Left ventricle myocardium inferior (tissue), 1 donor: ENCODE measurements around the gene TFDP1. TPM values are rescaled to one million over a fixed set of nuclear protein-coding genes. Genes with fewer than 3 reads are reported as not detected.

ENCODE experiments used
- DNase-seq: peaks from one replicate; pipeline ENCODE4 v3.0.0-alpha.2; 2020
- H3K27ac ChIP-seq: fragments of 200-600 bp; replicated peaks from 2 replicates; pipeline ENCODE4 v1.8.0; 2021
- H3K27me3 ChIP-seq: fragments of 200-600 bp; 2 replicates; pipeline ENCODE4 v1.8.0; 2021; ENCODE audit warnings: low read depth
- H3K36me3 ChIP-seq: fragments of 200-600 bp; 2 replicates; pipeline ENCODE4 v1.8.0; 2021
- H3K4me1 ChIP-seq: fragments of 200-600 bp; 2 replicates; pipeline ENCODE4 v1.8.0; 2021
- H3K4me3 ChIP-seq: fragments of 200-600 bp; 2 replicates; pipeline ENCODE4 v1.8.0; 2021; ENCODE audit warnings: mild to moderate bottlenecking, moderate library complexity
- H3K9me3 ChIP-seq: fragments of 200-600 bp; replicated peaks from 2 replicates; pipeline ENCODE4 v1.8.0; 2021
- intact Hi-C: fragments of 100-400 bp; cut with micrococcal nuclease; formaldehyde crosslinking; loops from one replicate; pipeline ENCODE4 v1.11.0; 2022
- total RNA-seq: library from RNA; stranded (reverse); fragmentation: NEBNext Ultra II Directional; extraction: Animal tissue kit (Norgen Biotek cat#: 25700); gene quantifications from one replicate; pipeline ENCODE4 v1.2.1, GENCODE V29; 2021
- TF ChIP-seq, protein P1 (sequence below): fragments of 200-600 bp; IDR thresholded peaks from 2 replicates; pipeline ENCODE4 v1.8.0; 2021; ENCODE audit warnings: antibody characterized with exemption, mild to moderate bottlenecking, borderline replicate concordance
- donor health status: DM: no; HTN: yes; CAD: no; lungs with severe emphysema.

Gene TFDP1
- total RNA-seq, 1 donor from 2014 or later = 48.7 TPM

DNA sequence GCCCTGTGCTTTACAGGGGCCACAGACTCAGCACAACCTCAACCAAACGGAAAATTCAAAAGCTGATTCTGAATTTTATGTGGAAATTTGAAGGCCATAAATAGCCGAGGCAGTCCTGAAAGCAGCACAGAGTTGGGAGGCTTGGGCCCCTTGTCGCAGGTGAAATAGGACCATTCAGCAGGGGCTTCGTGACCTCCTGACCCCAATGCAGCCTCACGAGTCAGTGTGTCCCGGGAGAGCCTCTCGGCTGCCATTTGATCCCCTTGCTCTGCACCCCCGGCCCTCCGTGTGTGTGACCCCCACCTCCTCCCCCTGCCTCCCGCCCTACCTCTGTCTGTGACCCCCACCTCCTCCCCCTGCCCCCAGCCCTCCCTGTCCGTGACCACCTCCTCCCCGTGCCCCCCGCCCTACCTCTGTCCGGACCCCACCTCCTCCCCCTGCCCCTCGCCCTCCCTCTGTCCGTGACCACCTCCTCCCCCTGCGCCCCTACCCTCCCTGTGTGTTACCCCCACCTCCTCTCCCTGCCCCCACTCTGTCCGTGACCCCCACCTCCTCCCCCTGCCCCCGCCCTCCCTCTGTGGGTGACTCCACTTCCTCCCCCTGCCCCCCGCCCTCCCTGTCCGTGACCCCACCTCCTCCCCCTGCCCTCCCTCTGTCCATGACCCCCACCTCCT, 41.7 kb upstream of the TFDP1 start:
- no peaks in the 10 kb centered on the region for H3K27me3 ChIP-seq
- TF ChIP-seq, protein P1, sequence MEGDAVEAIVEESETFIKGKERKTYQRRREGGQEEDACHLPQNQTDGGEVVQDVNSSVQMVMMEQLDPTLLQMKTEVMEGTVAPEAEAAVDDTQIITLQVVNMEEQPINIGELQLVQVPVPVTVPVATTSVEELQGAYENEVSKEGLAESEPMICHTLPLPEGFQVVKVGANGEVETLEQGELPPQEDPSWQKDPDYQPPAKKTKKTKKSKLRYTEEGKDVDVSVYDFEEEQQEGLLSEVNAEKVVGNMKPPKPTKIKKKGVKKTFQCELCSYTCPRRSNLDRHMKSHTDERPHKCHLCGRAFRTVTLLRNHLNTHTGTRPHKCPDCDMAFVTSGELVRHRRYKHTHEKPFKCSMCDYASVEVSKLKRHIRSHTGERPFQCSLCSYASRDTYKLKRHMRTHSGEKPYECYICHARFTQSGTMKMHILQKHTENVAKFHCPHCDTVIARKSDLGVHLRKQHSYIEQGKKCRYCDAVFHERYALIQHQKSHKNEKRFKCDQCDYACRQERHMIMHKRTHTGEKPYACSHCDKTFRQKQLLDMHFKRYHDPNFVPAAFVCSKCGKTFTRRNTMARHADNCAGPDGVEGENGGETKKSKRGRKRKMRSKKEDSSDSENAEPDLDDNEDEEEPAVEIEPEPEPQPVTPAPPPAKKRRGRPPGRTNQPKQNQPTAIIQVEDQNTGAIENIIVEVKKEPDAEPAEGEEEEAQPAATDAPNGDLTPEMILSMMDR = no peak
- peaks cover 24% of the 10 kb centered on the region for H3K36me3 ChIP-seq
- no peak overlapping the region for H3K27ac ChIP-seq
- peaks cover 35% of the 10 kb centered on the region for H3K4me1 ChIP-seq
- no peak for DNase-seq
- intact Hi-C loops = no loop called here
- H3K4me3 ChIP-seq = no peak overlapping the region
- no peaks in the 10 kb centered on the region for H3K9me3 ChIP-seq

DNA sequence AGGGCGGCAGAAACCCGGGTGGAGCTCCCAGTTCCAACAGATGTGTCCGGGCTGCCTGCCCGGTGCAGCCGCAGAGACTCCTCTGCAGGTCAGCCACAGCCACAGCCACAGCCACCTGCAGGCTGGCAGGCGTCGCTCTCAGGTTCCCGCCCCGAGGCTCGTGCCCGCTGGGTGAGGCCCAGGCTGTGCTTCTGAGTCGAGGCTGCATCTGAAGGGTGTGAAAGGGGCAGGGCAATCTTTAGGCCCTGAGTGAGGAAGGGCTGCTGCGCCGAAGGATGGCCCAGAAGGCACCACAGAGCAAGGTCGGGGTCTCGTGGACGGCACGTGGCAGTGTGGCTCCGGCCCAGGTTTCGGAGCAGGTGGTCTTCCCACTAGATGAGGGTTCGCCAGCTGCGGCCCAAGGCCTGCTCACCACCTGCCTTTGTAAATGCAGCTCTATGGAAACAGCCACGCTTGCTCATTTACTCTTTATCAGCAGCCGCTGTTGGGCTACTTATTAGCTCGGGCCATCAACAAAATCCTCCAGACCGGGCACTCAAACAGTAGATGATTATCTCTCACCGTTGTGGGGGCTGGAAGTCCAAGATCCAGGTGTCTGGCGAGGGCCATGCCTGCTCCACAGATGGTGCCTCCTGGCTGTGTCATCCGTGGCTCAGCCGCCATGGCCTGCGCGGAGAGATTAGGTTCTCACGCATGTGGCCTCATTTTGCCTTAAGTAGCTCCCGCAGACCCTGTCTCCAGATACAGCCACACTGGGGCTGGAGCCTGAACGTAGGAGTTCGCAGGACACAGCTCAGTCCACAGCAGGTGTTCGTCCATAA, 40.3 kb upstream of the TFDP1 start:
- DNase-seq = no peak
- H3K36me3 ChIP-seq = peaks cover 29% of the 10 kb centered on the region
- H3K27me3 ChIP-seq = no peaks in the 10 kb centered on the region
- H3K9me3 ChIP-seq = no peaks in the 10 kb centered on the region
- peaks cover 48% of the 10 kb centered on the region for H3K4me1 ChIP-seq
- no peak overlapping the region for H3K27ac ChIP-seq
- H3K4me3 ChIP-seq = no peak overlapping the region
- intact Hi-C loops = no loop called here
- TF ChIP-seq, protein P1 = no peak

DNA sequence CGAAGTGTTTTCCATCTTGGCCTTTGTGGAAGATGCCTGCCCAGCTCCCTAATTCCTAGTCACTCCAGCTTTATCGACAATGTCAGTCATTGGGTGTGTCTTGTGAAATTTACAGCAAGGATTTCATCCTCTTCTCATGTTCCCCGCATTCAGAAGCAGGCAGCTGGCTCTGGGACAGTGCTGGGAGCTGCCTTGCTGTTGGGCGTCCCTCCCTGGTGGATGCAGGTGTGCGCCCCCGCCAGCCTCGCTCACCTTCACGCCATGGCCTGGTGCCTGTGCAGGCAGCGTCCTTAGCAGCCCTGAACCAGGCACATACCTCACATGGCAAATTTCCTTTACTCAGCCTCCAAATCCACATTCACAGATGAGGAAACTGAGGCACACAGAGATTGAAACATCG, 39.7 kb upstream of the TFDP1 start:
- Histone ChIP-seq H3K9me3 (no peaks in the 10 kb centered on the region), H3K27ac (peak overlapping the region; percentile 76), H3K4me3 (no peak overlapping the region), H3K27me3 (no peaks in the 10 kb centered on the region), H3K36me3 (peaks cover 26% of the 10 kb centered on the region), H3K4me1 (peaks cover 48% of the 10 kb centered on the region)
- intact Hi-C loops = no loop called here
- DNase-seq = no peak
- TF ChIP-seq, protein P1 = no peak

DNA sequence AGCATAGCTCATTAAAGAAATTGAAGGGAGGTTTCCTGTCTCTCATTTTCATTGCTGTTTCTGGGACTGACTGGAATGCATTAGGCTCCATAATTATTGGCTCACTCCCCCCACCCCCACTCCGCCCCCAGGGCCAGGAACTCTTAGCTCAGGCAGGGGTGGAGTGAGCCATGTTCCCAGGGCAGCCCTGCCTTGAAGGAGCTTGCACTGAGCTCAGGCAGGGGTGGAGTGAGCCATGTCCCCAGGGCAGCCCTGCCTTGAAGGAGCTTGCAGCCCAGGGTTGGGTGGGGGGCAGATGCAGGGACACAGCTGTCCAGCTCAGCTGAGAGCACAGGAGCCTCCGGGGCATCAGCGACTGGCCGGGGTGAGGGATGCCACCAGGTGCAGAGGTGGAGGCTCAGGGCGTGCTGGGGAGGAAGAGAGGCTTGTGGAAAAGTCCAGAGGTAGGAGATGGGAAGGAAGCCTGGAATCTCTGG, 39.1 kb upstream of the TFDP1 start:
- Histone ChIP-seq H3K27me3 (no peaks in the 10 kb centered on the region), H3K4me3 (peak overlapping the region; percentile 45), H3K27ac (peak overlapping the region; percentile 76), H3K9me3 (no peaks in the 10 kb centered on the region), H3K36me3 (peaks cover 28% of the 10 kb centered on the region), H3K4me1 (peaks cover 48% of the 10 kb centered on the region)
- peak; percentile 24 for DNase-seq
- TF ChIP-seq, protein P1 = no peak
- intact Hi-C loops = no loop called here

DNA sequence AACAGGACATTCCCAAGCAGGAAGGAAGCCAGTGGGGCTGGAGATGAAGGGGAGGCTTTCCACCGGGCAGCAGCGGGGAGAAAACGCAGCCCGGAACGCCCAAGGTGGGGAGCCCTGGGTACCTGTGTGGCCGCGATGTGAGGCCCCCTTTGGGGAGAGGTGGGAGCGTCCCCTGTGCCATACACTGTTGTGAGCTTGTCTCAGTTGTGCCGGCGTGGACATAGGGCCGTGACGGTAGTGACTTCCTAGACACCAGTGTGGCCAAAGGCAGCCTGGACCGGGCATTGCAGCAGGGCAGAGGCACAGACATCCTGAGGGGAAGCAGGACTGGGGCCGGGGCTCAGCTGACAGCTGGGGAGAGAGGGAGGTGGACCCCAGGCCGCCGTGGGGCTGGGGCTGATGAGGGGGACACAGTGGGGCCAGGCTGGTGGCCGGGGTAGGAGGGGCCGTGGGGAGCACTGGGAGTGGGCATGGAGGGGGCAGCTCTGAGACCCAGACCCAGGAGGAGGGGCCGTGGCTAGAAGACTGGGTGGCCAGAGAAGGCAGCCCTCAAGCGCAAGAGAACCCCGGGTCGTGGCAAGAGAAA, 38.5 kb upstream of the TFDP1 start:
- Histone ChIP-seq H3K27me3 (no peaks in the 10 kb centered on the region), H3K9me3 (no peaks in the 10 kb centered on the region), H3K4me3 (peak overlapping the region; percentile 45), H3K36me3 (peaks cover 30% of the 10 kb centered on the region), H3K27ac (peak overlapping the region; percentile 76), H3K4me1 (peaks cover 48% of the 10 kb centered on the region)
- TF ChIP-seq, protein P1 = no peak
- DNase-seq = no peak
- intact Hi-C loops = no loop called here
